Type B pancreatic cell (in vitro differentiated cells): ENCODE data around the gene CLEC2L. TPM values are rescaled to one million over a fixed set of nuclear protein-coding genes. Genes with fewer than 3 reads are reported as not detected.

Source experiments
- DNase-seq: peaks from one replicate; pipeline ENCODE4 v3.0.0; 2021; ENCODE audit warnings: mixed read lengths; ENCODE audit not compliant: unreplicated experiment; ENCODE audit errors: extremely low spot score
- H3K27ac Mint-ChIP-seq: 2 replicates; pipeline ENCODE4 v1.8.0; 2021; ENCODE audit warnings: mild to moderate bottlenecking, mixed read lengths
- H3K27me3 Mint-ChIP-seq: 2 replicates; pipeline ENCODE4 v1.8.0; 2021; ENCODE audit warnings: mixed read lengths
- H3K36me3 Mint-ChIP-seq: 2 replicates; pipeline ENCODE4 v1.8.0; 2021; ENCODE audit warnings: mixed read lengths
- H3K4me1 Mint-ChIP-seq: one replicate; pipeline ENCODE4 v1.8.0; 2021; ENCODE audit warnings: mixed read lengths; ENCODE audit not compliant: unreplicated experiment
- H3K4me3 Mint-ChIP-seq: 2 replicates; pipeline ENCODE4 v1.8.0; 2021; ENCODE audit warnings: mild to moderate bottlenecking, mixed read lengths
- H3K9me3 Mint-ChIP-seq: 2 replicates; pipeline ENCODE4 v1.8.0; 2021; ENCODE audit warnings: mixed read lengths
- total RNA-seq: library from RNA; stranded (reverse); gene quantifications from 2 replicates; pipeline ENCODE4 v1.2.1, GENCODE V29; 2021; ENCODE audit warnings: low replicate concordance
- TF ChIP-seq, protein P1 (sequence below): fragments of 200-600 bp; sonication (generic); conservative IDR thresholded peaks from 2 replicates; pipeline ENCODE4 v1.5.0; 2021; ENCODE audit warnings: antibody characterized with exemption, mild to moderate bottlenecking

The CLEC2L gene
- total RNA-seq, 1 donor from 2014 or later, result 0.34 TPM

DNA sequence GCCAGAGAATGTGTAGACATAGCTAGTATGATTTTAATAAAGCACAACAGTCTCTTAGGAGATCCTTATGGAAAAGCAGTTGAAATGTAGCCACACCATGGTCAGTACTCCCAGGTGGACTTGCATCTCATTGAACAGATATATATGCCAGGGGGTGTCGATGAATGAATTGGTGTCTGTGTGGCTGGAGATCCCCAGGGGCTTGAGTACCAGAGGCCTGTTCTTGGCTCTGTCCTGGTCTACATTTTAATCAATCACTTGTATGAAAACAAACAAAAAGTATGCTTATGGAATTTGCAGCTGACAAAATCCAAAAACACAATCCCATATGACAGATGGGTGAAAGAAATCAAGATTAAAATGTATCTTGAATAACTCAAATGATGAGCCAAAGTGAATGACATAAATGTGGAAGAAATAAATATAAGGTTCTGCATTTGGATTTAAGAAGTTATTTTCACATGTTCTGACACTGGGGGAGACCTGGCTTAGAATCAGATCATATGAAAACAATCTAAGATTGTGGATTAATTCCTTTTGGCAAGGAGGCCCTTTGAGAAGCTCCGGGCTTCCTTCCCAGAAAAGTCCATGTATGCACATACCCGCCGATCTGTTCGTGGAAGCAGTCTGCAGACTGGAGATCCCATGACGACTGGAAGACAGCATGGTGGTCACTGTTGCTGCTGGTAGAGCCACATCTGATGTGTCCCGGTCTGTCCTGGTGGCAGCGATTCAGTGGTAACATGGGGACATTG is 15.6 kb downstream of the CLEC2L start:
- Mint-ChIP-seq H3K4me1 (no peaks in the 10 kb centered on the region), H3K27ac (no peak overlapping the region), H3K27me3 (peaks cover 10% of the 10 kb centered on the region), H3K36me3 (no peaks in the 10 kb centered on the region), H3K9me3 (no peaks in the 10 kb centered on the region), H3K4me3 (no peak overlapping the region)
- no peak for DNase-seq
- TF ChIP-seq, protein P1, sequence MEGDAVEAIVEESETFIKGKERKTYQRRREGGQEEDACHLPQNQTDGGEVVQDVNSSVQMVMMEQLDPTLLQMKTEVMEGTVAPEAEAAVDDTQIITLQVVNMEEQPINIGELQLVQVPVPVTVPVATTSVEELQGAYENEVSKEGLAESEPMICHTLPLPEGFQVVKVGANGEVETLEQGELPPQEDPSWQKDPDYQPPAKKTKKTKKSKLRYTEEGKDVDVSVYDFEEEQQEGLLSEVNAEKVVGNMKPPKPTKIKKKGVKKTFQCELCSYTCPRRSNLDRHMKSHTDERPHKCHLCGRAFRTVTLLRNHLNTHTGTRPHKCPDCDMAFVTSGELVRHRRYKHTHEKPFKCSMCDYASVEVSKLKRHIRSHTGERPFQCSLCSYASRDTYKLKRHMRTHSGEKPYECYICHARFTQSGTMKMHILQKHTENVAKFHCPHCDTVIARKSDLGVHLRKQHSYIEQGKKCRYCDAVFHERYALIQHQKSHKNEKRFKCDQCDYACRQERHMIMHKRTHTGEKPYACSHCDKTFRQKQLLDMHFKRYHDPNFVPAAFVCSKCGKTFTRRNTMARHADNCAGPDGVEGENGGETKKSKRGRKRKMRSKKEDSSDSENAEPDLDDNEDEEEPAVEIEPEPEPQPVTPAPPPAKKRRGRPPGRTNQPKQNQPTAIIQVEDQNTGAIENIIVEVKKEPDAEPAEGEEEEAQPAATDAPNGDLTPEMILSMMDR, result no peak

DNA sequence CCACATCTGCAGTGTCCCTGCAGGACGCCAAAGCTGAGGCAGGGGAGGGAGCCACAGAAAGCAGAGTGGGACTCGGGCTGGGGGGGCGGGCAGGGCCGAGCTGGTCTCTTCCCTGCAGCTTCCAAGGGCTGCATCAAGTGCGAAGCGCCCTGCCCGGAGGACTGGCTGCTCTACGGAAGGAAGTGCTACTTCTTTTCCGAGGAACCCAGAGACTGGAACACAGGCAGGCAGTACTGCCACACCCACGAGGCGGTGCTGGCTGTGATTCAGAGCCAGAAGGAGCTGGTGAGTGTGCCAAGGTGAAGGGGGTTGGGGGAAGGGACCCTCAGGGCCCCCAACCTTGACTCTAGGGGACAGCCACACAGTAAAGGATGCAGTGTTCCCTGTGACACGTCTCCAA is 16.7 kb downstream of the CLEC2L start:
- no peak overlapping the region for H3K27ac Mint-ChIP-seq
- no peaks in the 10 kb centered on the region for H3K4me1 Mint-ChIP-seq
- H3K4me3 Mint-ChIP-seq, result no peak overlapping the region
- no peaks in the 10 kb centered on the region for H3K36me3 Mint-ChIP-seq
- no peaks in the 10 kb centered on the region for H3K9me3 Mint-ChIP-seq
- no peak for DNase-seq
- peaks cover 6% of the 10 kb centered on the region for H3K27me3 Mint-ChIP-seq
- TF ChIP-seq, protein P1, result no peak

DNA sequence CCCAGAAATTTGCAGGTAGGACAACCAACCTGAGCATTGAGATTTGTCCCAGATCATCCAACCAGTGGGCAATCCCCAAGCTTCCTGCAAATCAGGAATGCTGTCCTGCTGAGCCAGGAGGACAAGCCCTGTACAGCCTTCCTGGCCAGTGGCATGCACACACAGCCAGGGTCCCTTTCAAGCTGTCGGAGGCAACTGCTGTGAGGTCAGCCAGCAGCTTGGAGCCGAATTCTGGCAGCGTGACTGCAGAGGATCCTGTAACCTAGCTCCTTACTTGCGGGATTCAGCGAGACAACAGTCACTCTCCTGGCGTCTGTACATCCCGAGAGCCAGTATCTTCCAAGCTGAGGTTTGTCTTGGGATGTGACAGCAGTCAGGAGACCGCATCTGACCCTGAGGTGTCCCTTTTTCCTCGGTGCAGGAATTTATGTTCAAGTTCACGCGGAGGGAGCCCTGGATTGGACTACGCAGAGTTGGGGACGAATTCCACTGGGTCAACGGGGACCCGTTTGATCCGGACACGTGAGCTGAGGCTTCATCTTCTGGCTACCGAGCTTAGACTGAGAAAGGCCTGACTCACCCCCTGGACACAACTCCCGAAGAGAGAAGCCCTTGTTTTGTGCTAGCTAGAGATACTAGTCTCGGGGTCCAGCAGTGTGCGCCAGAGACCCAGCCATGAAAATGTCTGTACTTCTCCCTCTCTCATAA is 18.3 kb downstream of the CLEC2L start:
- Mint-ChIP-seq H3K27me3 (peaks cover 6% of the 10 kb centered on the region), H3K4me1 (no peaks in the 10 kb centered on the region), H3K36me3 (no peaks in the 10 kb centered on the region), H3K9me3 (no peaks in the 10 kb centered on the region), H3K4me3 (no peak overlapping the region), H3K27ac (no peak overlapping the region)
- DNase-seq, result no peak
- TF ChIP-seq, protein P1, result no peak

DNA sequence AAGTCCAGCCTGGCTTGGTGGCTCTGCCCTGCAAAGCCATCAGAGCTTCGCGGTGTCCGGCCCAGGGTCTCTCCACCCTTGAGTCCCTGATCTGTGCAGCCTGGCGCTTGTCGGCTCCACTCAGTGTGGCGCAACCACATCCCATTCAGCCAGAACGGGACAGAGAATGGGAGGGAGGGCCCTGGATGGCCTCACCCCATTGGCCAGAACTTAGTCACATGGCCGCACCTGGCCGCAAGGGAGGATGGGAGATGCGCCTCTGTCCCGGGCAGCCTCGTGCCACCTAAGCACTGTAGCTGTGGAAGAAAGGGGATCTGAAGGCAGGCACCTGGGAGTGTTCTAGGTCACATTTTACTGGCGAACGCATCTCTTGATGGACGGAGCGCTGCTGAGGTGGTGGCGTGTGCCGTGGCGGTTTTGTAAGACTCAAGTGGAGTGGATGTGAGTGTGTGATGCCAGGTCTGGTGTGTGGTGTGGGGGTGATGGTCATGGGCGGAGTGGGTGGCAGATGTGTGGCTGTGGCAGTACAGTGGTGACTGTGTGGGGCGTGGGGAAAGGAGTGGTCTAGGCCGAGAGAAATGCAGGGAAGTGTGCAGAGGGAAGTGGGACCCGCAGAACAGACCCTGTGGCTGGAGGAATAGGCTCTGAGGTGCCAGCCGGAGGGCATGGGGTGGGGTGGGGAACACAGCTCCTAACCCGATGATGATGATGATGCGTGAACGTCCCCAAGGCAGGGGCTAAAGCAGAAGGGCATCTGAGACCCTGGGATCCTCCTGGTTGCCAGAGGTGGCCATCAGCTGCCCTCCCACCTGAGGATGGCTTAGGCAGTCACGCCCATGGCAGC is 19.0 kb downstream of the CLEC2L start:
- Mint-ChIP-seq H3K36me3 (no peaks in the 10 kb centered on the region), H3K4me1 (no peaks in the 10 kb centered on the region), H3K9me3 (no peaks in the 10 kb centered on the region), H3K27ac (peak overlapping the region; percentile 31), H3K4me3 (no peak overlapping the region), H3K27me3 (peaks cover 3% of the 10 kb centered on the region)
- DNase-seq, result no peak
- TF ChIP-seq, protein P1, result no peak

DNA sequence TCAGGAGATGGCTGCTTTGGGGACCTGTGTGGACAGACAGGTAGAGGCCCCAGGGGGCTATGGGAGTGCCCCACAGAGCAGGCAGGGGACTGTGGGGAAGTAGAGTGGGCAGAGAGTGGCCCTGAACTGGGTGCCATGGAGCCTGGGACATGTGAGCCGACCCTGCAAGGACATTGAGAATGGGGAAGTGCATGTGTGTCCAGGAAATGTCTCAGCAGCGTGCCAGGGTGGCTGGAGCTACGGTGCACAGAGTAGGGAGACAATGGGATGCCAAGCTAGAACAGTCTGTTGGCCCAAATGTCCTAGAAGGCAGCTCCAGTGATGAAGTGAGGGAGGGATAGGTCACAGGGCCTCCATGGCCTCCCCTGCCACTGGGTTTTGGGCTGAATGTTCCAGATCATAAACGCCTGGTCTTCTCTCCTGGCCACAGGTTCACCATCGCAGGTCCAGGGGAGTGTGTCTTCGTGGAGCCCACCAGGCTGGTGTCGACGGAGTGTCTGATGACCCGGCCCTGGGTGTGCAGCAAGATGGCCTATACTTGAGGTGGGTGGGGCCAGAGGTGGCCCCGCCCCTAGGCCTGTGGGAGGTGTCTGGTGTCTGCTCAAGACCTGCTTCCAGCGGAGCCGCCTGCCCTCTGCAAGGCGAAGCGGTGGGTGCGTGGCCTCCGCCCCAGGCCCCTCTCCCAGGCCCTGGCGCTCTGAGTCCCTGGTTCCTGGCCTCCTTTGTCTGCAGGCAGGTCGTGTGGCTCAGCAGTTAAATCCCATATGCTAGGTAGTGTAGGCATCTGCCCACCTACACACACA is 20.5 kb downstream of the CLEC2L start:
- no peaks in the 10 kb centered on the region for H3K9me3 Mint-ChIP-seq
- no peaks in the 10 kb centered on the region for H3K36me3 Mint-ChIP-seq
- H3K27me3 Mint-ChIP-seq, result peaks cover 3% of the 10 kb centered on the region
- TF ChIP-seq, protein P1, result no peak
- H3K27ac Mint-ChIP-seq, result no peak overlapping the region
- H3K4me1 Mint-ChIP-seq, result no peaks in the 10 kb centered on the region
- DNase-seq, result no peak
- no peak overlapping the region for H3K4me3 Mint-ChIP-seq
